ENCODE data around the gene CRHBP. TPM values are rescaled to one million over a fixed set of nuclear protein-coding genes. Genes with fewer than 3 reads are reported as not detected.

Gene CRHBP
- total RNA-seq, 1 donor from 2014 or later, result 4.7 TPM

DNA sequence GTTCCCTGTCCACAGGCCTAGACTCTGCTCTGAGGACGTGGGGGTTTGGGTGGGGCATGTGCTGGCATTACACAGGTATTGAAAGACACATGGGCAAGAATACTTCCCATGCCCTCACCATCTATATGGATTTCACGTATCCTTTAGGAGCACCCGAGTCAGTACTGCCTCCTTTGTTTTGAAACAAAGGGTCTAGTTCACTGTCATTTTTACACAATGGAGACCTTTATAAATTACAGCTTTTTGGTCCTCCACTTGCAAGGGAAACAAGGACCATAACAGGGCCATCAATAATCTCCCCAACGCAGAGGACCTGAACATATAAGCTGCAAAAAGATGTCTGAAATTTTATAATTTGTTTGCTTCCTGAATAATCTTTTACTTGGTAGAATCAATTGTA is 24.9 kb upstream of the CRHBP start:
- no peak for DNase-seq (ENCODE audit: low read depth)
- Histone ChIP-seq H3K9ac (ENCODE audit: low read length) (no peak overlapping the region), H3K27ac (ENCODE audit: low read depth, low read length) (no peak overlapping the region), H4K20me1 (ENCODE audit: insufficient read depth, low read length) (no peaks in the 10 kb centered on the region), H3K9me3 (ENCODE audit: insufficient read depth, low read depth, low read length) (no peaks in the 10 kb centered on the region), H3K79me2 (ENCODE audit: insufficient read depth, low read length) (no peaks in the 10 kb centered on the region), H3K4me2 (ENCODE audit: low read length) (no peak overlapping the region), H3K27me3 (ENCODE audit: insufficient read depth, low read length) (no peaks in the 10 kb centered on the region), H2AFZ (ENCODE audit: low read depth, low read length) (no peak overlapping the region), H3K4me1 (ENCODE audit: insufficient read depth, low read length) (peaks cover 5% of the 10 kb centered on the region), H3K4me3 (ENCODE audit: insufficient read depth, low read depth, low read length) (no peak overlapping the region), H3K36me3 (ENCODE audit: insufficient read depth, low read length) (no peaks in the 10 kb centered on the region)
- Mint-ChIP-seq H3K4me1 (ENCODE audit: low read depth, unreplicated experiment) (no peaks in the 10 kb centered on the region), H3K27me3 (ENCODE audit: low read depth, unreplicated experiment) (peaks cover 2% of the 10 kb centered on the region), H3K27ac (ENCODE audit: unreplicated experiment) (no peak overlapping the region), H3K36me3 (ENCODE audit: low read depth, unreplicated experiment) (no peaks in the 10 kb centered on the region), H3K4me3 (ENCODE audit: unreplicated experiment) (no peak overlapping the region), H3K9me3 (ENCODE audit: unreplicated experiment) (no peaks in the 10 kb centered on the region)
- TF ChIP-seq EZH2 (IDR thresholded peaks at IDR 0.05; ENCODE audit: insufficient read depth, low read length), result no peak
- TF ChIP-seq, protein P1, sequence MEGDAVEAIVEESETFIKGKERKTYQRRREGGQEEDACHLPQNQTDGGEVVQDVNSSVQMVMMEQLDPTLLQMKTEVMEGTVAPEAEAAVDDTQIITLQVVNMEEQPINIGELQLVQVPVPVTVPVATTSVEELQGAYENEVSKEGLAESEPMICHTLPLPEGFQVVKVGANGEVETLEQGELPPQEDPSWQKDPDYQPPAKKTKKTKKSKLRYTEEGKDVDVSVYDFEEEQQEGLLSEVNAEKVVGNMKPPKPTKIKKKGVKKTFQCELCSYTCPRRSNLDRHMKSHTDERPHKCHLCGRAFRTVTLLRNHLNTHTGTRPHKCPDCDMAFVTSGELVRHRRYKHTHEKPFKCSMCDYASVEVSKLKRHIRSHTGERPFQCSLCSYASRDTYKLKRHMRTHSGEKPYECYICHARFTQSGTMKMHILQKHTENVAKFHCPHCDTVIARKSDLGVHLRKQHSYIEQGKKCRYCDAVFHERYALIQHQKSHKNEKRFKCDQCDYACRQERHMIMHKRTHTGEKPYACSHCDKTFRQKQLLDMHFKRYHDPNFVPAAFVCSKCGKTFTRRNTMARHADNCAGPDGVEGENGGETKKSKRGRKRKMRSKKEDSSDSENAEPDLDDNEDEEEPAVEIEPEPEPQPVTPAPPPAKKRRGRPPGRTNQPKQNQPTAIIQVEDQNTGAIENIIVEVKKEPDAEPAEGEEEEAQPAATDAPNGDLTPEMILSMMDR (IDR thresholded peaks at IDR 0.05; ENCODE audit: insufficient read depth, low read depth, low read length), result no peak
- no peak for FAIRE-seq

DNA sequence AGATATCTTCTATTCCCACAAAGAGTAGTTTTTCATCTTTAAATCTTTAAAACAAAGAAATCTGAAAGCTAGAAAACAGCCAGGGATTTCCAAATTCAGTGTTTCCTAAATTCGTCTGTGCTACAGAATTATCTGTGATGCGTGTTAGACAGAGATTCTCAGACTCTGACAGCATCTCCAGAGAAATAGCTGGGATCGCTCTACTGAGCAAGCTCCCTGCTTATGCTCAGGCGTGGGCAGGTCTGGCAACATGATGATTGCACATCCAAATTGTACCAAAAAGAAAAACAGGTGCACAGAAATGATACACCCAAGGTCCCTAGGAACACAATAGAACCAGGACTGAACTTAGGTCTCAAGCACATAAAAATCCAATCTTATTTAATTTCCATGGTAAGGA is 22.8 kb upstream of the CRHBP start:
- Histone ChIP-seq H3K4me2 (ENCODE audit: low read length) (no peak overlapping the region), H3K27me3 (ENCODE audit: insufficient read depth, low read length) (no peaks in the 10 kb centered on the region), H3K27ac (ENCODE audit: low read depth, low read length) (no peak overlapping the region), H3K9ac (ENCODE audit: low read length) (no peak overlapping the region), H3K4me3 (ENCODE audit: insufficient read depth, low read depth, low read length) (no peak overlapping the region), H2AFZ (ENCODE audit: low read depth, low read length) (no peak overlapping the region), H3K9me3 (ENCODE audit: insufficient read depth, low read depth, low read length) (no peaks in the 10 kb centered on the region), H3K4me1 (ENCODE audit: insufficient read depth, low read length) (peaks cover 5% of the 10 kb centered on the region), H3K79me2 (ENCODE audit: insufficient read depth, low read length) (no peaks in the 10 kb centered on the region), H4K20me1 (ENCODE audit: insufficient read depth, low read length) (no peaks in the 10 kb centered on the region), H3K36me3 (ENCODE audit: insufficient read depth, low read length) (no peaks in the 10 kb centered on the region)
- no peaks in the 10 kb centered on the region for H3K9me3 Mint-ChIP-seq (ENCODE audit: unreplicated experiment)
- FAIRE-seq, result no peak
- no peak overlapping the region for H3K27ac Mint-ChIP-seq (ENCODE audit: unreplicated experiment)
- TF ChIP-seq, protein P1 (IDR thresholded peaks at IDR 0.05; ENCODE audit: insufficient read depth, low read depth, low read length), result no peak
- TF ChIP-seq EZH2 (IDR thresholded peaks at IDR 0.05; ENCODE audit: insufficient read depth, low read length), result no peak
- no peak overlapping the region for H3K4me3 Mint-ChIP-seq (ENCODE audit: unreplicated experiment)
- H3K36me3 Mint-ChIP-seq (ENCODE audit: low read depth, unreplicated experiment), result no peaks in the 10 kb centered on the region
- H3K4me1 Mint-ChIP-seq (ENCODE audit: low read depth, unreplicated experiment), result no peaks in the 10 kb centered on the region
- no peak for DNase-seq (ENCODE audit: low read depth)
- peaks cover 2% of the 10 kb centered on the region for H3K27me3 Mint-ChIP-seq (ENCODE audit: low read depth, unreplicated experiment)

DNA sequence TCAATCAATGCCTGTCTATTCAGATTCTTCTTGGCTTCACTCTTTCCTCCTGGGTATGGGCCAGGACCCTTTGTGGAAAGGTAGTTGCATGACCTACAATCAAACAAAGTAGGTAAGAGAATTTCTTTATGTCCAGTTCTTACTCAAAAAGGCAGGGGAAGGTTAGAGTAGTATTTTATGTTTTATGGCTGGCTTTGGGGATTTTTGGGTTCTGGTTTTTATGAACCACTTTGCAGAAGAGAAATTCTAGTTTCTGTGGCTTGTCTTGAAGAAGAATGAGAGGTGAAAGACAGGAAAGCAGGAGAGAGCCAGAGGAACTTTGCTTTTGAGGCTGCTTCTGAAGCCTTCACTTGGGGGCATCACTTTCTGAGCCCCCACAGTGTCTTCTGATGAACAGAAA is 14.7 kb upstream of the CRHBP start:
- H3K4me3 Mint-ChIP-seq (ENCODE audit: unreplicated experiment), result no peak overlapping the region
- Histone ChIP-seq H3K27ac (ENCODE audit: low read depth, low read length) (no peak overlapping the region), H3K9me3 (ENCODE audit: insufficient read depth, low read depth, low read length) (no peaks in the 10 kb centered on the region), H3K4me3 (ENCODE audit: insufficient read depth, low read depth, low read length) (no peak overlapping the region), H3K9ac (ENCODE audit: low read length) (no peak overlapping the region), H3K4me1 (ENCODE audit: insufficient read depth, low read length) (peaks cover 9% of the 10 kb centered on the region), H3K4me2 (ENCODE audit: low read length) (no peak overlapping the region), H4K20me1 (ENCODE audit: insufficient read depth, low read length) (no peaks in the 10 kb centered on the region), H3K27me3 (ENCODE audit: insufficient read depth, low read length) (no peaks in the 10 kb centered on the region), H2AFZ (ENCODE audit: low read depth, low read length) (no peak overlapping the region), H3K36me3 (ENCODE audit: insufficient read depth, low read length) (no peaks in the 10 kb centered on the region), H3K79me2 (ENCODE audit: insufficient read depth, low read length) (no peaks in the 10 kb centered on the region)
- FAIRE-seq, result no peak
- H3K4me1 Mint-ChIP-seq (ENCODE audit: low read depth, unreplicated experiment), result peaks cover 13% of the 10 kb centered on the region
- DNase-seq (ENCODE audit: low read depth), result no peak
- H3K27me3 Mint-ChIP-seq (ENCODE audit: low read depth, unreplicated experiment), result no peaks in the 10 kb centered on the region
- no peaks in the 10 kb centered on the region for H3K36me3 Mint-ChIP-seq (ENCODE audit: low read depth, unreplicated experiment)
- TF ChIP-seq, protein P1 (IDR thresholded peaks at IDR 0.05; ENCODE audit: insufficient read depth, low read depth, low read length), result no peak
- no peaks in the 10 kb centered on the region for H3K9me3 Mint-ChIP-seq (ENCODE audit: unreplicated experiment)
- H3K27ac Mint-ChIP-seq (ENCODE audit: unreplicated experiment), result no peak overlapping the region

All from astrocyte (in vitro differentiated cells and primary cell).